HT1080 (cell line): ENCODE results near the gene MASTL. TPM values are rescaled to one million over a fixed set of nuclear protein-coding genes. Genes with fewer than 3 reads are reported as not detected.

ENCODE experiments used
- DNase-seq: peaks from one replicate; pipeline ENCODE4 v3.0.0-alpha.2; 2015; ENCODE audit warnings: low read depth
- polyA plus RNA-seq, 2 experiments: library from polyadenylated mRNA; depleted of rRNA; stranded (reverse); fragments of >200 nt; gene quantifications; 2 replicates each; pipeline ENCODE4 v1.2.3, GENCODE V29; 2015
- total RNA-seq: library from RNA; depleted of rRNA; stranded (reverse); fragments of >200 nt; shearing (Covaris generic); gene quantifications from 2 replicates; pipeline ENCODE4 v1.2.3, GENCODE V29; 2014; rRNA removed

Gene MASTL
- total RNA-seq, result 24.2 and 29.0 TPM in 2 replicates
- 17.3 and 20.2 TPM in 2 replicates for polyA plus RNA-seq (2015; cell fraction: cytosol; rRNA removed)
- polyA plus RNA-seq (2015; cell fraction: nucleus; rRNA removed), result 28.2 and 31.0 TPM in 2 replicates

DNA sequence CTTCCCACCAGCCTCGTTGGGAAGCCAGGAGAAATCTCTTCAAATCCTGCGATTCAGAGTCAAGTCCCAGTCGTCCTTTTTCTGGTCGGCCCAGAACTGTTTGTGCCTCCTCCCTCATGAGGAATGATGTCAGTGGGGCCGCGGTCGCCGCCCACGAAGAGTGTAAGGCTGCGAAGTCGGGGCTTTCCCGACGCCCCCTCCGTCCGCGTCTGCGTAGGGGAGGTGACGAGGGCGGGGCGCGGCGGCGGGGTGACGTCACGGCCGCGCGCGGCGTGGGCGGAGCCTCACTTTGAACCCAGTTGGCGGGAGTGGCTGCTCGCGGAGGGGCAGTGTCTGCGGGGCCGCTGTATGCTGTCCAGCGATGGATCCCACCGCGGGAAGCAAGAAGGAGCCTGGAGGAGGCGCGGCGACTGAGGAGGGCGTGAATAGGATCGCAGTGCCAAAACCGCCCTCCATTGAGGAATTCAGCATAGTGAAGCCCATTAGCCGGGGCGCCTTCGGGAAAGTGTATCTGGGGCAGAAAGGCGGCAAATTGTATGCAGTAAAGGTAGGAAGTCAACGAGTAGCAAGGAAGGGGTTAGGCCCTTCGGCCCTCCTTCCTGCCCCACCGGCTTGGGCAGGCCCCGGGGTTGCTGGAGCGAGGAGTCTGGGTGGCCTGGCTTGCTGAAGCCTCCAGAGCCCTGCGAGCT, at the start of gene MASTL:
Gene MASTL, plus strand, starts transcription at position 287 of the 689 bp plus-strand sequence. Its CDS starts 75 bp downstream, at position 362.
- peak; percentile 92 for DNase-seq

DNA sequence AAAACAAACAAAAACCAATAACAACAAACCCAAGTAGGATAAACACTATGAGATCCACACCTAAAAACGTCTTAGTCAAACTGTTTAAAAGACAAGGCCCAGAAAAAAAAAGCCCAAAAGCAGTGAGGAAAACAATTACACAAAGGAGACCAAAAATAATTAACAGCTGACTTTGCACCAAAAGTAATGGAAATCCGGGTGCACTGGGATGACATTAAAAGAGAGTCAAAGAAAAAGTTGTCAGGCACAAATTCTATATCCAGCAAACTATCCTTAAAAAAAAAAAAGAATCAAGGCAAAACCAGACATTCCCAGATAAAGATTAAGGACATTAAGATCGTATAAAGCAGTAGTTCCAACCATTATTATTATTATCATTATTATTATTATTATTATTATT, 47.0 kb upstream of the MASTL start:
- no peak for DNase-seq

DNA sequence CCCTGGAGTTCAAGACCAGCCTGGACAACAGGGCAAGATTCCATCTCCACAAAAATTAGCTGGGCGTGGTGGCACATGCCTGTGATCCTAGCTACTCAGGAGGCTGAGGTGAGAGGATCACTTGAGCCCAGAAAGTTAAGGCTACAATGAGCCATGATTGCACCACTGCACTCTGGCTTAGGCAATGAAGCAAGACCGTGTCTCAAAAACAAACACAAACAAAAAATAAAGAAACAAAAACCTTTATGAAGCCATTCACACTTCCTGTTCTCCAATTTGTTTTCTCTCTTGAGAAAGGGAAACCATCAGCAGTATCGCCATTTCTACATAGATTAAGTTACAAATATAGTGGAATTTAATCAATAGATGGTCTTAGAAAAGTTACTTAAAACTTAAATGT, 20.8 kb upstream of the MASTL start:
- DNase-seq, result no peak

DNA sequence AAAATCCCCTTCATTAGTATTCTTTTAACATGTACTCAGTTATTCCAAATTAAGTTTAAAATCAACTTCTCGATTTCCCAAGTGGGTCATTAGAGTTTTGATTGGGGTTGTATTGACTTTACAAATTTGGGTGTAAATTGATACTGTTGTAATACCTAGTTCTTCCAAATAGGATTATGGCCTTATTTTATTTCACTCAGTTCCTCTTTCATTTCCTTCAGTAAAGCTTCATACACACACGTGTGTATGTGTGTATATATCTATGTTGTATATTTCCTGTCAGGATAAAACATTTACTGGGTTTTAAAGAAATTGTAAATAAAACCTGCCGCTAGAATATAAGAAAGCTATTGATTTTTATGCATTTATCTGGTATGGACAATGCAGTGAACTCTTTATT, 16.9 kb upstream of the MASTL start:
- DNase-seq, result no peak

DNA sequence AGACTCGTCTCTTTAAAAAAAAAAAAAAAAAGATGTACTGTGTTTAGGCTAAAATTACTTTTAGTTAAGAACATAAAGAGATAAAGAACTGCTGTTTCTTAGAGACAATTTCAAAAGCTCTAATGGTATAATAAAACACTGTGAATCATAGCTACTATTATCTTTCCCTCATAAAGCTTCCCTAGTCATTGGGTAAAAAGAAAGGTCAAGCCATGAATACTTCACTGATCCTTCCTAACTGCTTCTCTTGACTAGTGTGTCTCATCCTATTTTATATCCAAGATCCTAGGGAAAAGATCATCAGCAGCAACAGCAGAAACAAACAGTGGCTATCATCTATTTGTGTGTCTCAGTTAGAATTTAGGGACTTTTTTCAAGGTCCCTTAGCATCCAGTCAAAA, 11.5 kb upstream of the MASTL start:
- no peak for DNase-seq

DNA sequence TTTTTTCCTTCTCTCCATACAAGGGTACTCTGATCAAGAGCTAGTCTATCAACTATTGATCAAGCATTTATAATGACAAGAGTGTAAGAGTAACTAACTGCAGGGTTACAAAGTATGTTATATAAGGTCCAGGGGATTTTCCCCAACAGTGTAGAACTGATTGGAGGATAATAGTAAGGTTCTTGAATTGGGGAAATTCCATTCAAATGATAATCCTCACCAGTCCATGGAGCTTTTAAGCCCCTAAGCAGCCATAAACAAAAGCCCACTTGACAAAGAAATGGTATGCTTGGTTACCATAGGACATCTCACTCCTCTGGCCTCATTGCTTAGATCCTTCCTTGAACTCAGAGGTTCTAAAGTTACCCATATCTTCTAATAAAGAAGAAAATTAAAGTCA, 9.2 kb upstream of the MASTL start:
- DNase-seq, result no peak

DNA sequence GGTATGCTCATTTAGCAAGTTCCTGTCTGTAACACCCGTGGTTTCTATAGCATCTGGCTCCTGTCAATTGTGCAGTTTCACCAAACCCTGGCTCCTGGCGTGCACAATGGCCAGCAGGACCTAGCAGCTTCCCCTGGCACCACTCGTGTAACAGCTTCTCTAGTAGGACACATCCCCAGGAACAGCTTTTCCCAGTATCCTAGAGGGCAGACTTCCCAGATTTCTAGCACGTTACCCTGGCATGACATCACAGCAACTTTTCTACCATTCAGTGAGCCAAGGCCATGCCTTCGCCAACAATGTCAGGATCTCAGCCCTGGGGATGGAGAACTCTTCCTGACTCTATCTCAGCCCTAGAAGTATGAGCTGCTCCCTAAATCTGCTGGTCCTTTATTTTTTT, 7.5 kb upstream of the MASTL start:
- no peak for DNase-seq

DNA sequence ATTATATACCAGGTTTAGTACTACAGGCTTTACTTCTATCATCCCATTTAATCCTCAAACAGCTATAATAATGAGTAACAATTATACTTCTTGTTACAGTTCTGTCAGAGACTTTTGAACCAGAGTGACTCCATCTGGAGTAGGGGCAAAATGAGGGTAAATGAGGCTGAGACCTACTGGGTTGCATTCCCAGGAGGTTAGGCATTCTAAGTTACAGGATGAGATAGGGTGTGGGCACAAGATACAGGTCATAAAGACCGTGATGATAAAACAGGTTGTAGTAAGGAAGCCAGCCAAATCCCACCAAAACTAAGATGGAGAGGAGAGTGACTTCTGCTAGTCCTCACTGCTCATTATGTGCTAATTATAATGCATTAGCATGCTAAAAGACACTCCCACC, 4.9 kb upstream of the MASTL start:
- no peak for DNase-seq

DNA sequence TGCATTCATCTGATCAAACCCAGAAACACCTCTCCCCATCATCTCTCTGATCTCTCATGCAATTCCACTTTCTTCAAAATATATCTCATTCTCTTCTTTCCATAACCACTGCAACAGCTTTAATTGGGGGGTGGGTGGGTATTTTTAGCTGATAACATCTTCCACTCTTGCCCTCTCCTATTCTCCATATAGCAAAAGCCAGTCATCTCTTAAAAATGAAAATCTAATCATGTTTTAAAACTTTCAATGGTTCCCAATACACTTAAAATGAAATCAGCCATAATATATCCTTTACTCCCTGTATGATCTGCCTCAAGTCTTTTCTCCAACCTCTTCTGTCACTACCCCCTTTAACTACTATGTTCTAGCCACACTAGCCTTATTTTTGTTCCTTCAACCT, 2.5 kb upstream of the MASTL start:
- DNase-seq, result no peak

DNA sequence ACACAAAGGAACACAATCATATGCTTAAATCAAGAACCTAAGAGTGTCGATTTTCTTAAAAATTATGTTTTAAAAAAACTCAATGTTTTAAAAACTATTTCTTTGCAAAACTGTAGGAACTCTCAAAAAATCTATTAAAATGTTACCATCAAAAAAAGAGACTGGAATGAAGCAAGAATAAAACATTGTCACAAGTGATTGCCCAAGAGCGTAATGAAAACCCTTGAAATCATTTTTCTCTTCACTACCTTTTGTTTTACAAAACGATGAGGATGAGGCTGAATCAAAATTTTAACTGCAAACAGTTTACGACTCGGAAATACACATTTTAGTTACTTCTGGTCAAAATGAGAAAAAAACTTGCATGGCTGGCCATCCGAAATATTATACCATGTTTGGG, 1.8 kb upstream of the MASTL start:
- DNase-seq, result no peak

DNA sequence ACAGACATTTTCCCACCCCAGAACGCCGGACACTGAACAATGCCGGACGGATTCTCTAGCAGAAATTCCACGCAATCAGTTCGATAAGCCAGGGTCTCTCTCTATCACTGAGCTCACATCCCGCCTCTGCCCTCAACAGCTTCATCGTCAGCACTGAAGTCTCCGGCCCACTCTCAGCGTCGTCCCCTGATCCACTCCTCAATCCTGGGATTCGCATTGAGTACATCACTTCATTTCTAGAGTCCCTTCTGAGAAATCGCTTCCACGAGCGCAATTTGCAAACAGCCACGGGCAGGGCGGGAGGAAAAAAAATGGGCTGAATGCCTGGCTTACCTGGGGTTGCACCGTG, 1.3 kb upstream of the MASTL start:
- no peak for DNase-seq

DNA sequence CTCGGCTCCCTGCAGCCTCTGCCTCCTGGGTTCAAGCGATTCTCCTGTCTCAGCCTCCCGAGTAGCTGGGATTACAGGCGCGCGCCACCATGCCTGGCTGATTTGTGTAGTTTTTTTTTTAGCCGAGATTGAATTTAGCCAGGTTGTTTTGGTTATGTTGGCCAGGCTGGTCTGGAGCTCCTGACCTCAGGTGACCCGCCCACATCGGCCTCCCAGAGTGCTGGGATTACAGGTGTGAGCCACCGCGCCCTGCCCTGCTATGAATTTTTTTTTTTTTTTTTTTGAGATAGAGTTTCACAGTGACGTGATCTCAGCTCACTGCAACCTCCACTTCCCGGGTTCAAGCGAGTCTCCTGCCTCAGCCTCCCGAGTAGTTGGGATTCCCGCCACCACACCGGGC, 1.4 kb downstream of the MASTL start:
- peak; percentile 9 for DNase-seq

DNA sequence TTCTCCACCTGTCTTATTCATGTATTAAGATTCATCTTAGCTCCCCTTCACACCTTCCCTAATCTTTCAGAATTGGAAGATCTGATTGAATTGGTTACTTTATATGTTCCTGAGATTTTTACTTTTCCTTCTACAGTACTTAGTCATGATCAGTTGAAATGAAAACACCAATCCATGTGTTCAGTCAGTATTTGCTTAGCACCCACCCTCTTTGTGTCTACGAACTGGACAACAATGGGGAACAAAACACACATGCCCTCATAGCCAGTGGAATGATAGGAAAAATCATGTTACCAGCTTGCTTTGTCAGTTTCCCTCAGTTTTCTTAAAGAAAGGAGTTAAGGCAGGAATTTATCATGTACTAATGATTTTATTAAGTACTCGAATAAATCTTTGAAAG, 2.0 kb downstream of the MASTL start:
- no peak for DNase-seq

DNA sequence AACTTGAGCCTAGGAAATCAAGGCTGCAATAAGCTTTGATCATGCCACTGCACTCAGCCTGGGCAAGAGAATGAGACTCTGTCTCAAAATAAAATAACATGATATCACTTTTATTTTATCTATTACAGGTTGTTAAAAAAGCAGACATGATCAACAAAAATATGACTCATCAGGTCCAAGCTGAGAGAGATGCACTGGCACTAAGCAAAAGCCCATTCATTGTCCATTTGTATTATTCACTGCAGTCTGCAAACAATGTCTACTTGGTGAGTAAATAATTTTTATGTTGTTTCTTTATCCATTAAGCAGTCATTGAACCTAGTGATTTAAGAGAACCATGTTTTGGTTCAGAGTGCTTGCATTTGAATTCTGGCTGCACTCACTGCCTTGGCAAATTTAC, 3.3 kb downstream of the MASTL start:
- DNase-seq, result peak; percentile 3

DNA sequence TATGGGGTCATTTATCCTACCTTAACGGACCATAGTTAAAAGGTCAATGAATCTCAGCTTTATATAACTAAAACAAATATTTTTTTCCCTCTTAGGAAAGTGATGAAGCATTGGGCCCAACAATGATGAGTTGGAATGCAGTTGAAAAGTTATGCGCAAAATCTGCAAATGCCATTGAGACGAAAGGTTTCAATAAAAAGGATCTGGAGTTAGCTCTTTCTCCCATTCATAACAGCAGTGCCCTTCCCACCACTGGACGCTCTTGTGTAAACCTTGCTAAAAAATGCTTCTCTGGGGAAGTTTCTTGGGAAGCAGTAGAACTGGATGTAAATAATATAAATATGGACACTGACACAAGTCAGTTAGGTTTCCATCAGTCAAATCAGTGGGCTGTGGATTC, 14.7 kb downstream of the MASTL start:
- no peak for DNase-seq

DNA sequence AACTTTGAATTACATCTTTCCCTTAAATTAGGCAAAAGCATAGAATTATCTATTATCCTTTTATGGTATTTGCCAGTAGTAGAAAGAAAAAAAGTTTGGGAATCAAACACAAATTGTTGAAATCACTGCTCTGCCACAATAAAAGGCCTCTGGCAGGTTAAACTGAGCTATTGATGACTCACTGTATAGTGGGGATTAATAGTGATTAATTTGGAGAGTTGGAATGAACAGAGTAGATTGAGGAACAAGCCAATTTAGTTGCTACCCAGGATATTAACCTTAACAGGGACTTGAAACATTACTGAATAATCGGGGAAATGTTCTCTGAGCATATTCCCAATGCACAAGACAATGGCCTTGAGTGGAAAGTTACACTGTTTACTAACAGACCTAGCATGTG, 33.1 kb downstream of the MASTL start:
- no peak for DNase-seq

DNA sequence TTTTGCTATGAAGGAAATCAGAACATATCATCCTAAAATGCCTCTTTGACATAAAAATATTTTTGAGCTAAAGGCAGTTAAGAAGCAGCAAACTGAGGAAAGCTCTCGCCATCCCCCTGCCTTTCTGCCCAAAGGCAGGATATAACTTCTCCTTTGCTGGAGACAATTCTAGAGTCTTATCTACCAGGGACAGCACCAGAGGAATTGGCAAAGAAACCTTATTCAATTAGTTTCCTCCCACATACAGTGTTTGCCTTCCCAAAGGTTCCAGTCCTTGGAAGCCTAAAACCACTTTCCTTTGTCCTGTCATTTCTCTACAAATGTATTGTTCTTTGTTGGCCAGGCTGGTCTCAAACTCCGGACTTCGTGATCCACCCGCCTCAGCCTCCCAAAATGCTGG, 33.7 kb downstream of the MASTL start:
- DNase-seq, result no peak

DNA sequence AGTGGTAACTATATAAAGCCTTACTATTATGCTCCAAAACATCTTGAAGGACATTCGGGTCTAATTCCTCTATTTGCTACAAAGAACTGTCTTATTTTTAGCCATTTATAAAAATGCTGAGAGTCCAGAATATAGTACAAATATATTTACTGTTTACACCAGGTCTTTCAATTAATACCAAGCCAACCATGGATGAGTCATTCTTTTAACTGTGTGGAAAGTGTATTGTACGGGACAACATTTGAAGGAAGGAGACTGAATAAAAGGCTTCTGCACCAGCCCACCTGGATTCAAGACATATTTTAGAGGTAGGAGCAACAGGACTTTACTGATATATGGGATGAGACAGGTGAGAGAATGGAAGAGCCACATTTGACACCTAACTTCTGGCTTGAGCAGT, 35.4 kb downstream of the MASTL start:
- no peak for DNase-seq

DNA sequence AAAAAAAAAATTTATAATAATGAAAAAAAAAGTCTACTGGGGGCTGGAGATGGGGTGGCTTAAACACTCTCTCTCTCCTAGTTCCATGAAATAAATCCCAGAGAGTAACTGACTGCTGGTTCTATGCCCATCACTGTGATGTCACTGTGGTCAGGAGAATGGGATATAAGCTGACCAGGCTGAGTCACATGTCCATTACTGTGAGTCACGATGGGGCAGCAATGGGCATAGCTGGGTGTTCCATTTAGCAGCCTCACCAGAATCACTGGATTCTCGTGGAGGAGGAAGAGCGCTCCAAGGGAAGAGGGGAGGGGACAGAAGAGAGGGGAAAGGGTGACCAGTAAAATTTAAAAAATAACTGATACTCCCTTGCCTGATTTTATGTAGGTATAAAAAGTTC, 37.1 kb downstream of the MASTL start:
- peak; percentile 96 for DNase-seq

DNA sequence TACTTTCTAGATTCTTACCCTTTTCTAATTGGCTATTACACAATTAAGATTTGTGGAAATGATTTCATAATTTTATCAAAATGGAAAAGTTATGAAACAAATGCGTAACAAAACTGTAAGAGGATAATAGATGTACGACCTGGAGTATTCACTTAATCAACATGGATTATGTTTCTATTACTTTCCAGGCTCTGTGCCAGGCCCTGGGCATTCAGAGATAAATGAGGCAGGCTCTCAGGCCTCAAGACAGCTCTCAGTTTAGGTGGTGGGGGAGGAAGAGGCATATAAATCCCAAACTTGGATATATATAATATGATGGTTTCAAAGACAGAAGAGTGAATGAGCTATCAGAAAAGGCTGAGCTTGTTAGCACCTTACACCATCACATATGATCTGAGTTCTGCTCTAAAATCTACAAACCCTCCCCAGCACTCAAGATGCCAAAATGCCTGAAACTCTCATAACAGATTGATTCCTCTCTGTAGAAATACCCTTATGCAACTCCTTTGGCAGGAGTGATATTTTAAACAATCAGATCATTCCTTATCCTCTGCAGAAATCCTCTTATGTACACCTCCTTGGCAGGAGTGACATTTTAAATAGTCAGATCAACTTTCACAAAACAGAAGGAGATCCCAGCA, 42.9 kb downstream of the MASTL start:
- DNase-seq, result no peak

DNA sequence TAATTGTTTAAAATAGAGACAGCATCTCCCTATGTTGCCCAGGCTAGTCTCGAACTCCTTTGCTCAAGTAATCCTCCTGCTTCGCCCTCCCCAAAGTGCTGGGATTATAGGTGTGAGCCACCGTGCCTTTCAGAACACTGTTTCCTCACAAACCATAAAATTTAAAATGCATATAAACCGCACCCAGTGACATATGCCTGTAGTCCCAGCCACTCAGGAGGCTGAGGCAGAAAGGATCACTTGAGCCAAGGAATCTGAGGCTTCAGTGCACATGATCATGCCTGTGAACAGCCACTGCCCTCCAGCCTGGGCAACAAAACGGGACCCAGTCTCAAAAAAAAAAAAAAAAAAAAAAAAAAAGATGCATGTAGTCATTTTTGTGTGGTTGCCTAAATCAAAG, 48.7 kb downstream of the MASTL start:
- DNase-seq, result no peak

DNA sequence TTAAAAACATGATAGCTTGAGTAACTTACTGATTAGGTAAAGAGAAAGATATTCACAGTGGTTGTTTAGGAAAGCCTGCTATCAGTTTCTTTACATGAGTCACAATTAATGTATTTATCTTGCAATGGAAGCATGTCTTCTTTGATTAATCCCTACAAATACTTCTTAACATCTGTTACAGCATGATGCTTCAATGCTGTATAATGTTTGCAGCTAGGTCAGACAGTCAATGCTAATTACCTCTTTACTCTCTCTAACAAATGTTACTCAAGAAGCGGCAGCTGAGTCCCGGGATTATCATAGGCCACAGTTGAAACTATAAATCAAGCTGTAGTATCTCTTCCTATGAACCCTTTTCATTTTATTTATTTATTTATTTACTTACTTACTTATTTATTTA, 52.2 kb downstream of the MASTL start:
- no peak for DNase-seq

DNA sequence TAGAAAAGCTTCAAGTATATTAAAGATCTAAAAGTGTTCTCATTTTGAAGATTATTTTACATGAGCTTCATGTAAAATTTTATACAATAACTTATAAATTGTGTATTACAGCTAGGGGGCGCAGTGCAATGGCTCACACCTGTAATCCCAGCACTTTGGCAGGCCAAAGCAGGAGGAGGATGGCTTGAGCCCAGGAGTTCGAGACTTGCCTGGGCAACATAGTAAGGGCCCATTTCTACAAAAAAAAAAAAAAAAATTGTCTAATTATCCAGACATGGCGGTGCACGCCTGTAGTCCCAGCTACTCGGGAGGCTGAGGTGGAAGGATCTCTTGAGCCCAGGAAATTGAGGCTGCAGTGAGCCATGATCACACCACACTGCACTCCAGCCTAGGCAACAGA, 68.8 kb downstream of the MASTL start:
- DNase-seq, result peak; percentile 25
